ENCODE measurements around the gene PIBF1. TPM values are rescaled to one million over a fixed set of nuclear protein-coding genes. Genes with fewer than 3 reads are reported as not detected.
A peak's percentile ranks its signal among the peaks of the same experiment; 100 is the strongest.

Gene PIBF1
- total RNA-seq, 4 donors from 2014 or later, result 8.2 to 30.8 (median 14.3) TPM

- Histone ChIP-seq H3K4me1 (peaks cover 0 to 15% (median 0%) of the 10 kb centered on the region in 4 donors), H3K27me3 (no peaks in the 10 kb centered on the region), H3K9me3 (no peaks in the 10 kb centered on the region), H3K4me3 (no peak overlapping the region), H3K27ac (peak overlapping the region in 2 of 4 donors; percentile 0 to 35), H3K36me3 (peaks cover 0 to 11% (median 2%) of the 10 kb centered on the region in 4 donors)
- no peak for DNase-seq
- WGBS, 2 donors (ENCODE audit: low coverage in 1 of 2), result 0 to 7% methylated on average over 1 of the region's 1 CpG
- no peak for TF ChIP-seq EP300 (IDR thresholded peaks at IDR 0.05; ENCODE audit: low read depth)
- peak; percentile 58 to 71 (median 64) for TF ChIP-seq CTCF (IDR thresholded peaks at IDR 0.05)
- no peak for TF ChIP-seq POLR2A (IDR thresholded peaks at IDR 0.05)
- TF ChIP-seq POLR2AphosphoS5 (IDR thresholded peaks at IDR 0.05), result no peak
- intact Hi-C loops (cut with DNase I; ENCODE audit: low total_unique reads), result no loop called here
- in situ Hi-C loops (cut with MboI; ENCODE audit: low pct_ligation_motif_present in 1 of 4, low pct_unique_long_range_greater_than_20kb in 1 of 4, low sequenced_read_pairs in 3 of 4), result loop anchor here in 2 of 4 donors (10.0 to 25.0 kb wide), 2 partner anchors 896 to 903 kb away; no protein-coding TSS in a partner anchor
These were observed 27.1 kb downstream of the PIBF1 start for GRCh38 chr13:72808917-72809500.

GRCh38 chr13:72820156-72820897 is 38.4 kb downstream of the PIBF1 start:
- Histone ChIP-seq H3K4me1 (peaks cover 0 to 10% (median 0%) of the 10 kb centered on the region in 4 donors), H3K9me3 (no peaks in the 10 kb centered on the region), H3K27me3 (no peaks in the 10 kb centered on the region), H3K36me3 (peaks cover 0 to 15% (median 2%) of the 10 kb centered on the region in 4 donors), H3K27ac (no peak overlapping the region), H3K4me3 (no peak overlapping the region)
- TF ChIP-seq POLR2A (IDR thresholded peaks at IDR 0.05) (no peak), EP300 (IDR thresholded peaks at IDR 0.05; ENCODE audit: low read depth) (no peak)
- 72 to 75% methylated on average over 6 to 8 of the region's 8 CpGs for WGBS, 2 donors (ENCODE audit: low coverage in 1 of 2)
- intact Hi-C loops (cut with DNase I; ENCODE audit: low total_unique reads), result no loop called here
- in situ Hi-C loops (cut with MboI; ENCODE audit: low pct_ligation_motif_present in 1 of 4, low pct_unique_long_range_greater_than_20kb in 1 of 4, low sequenced_read_pairs in 3 of 4), result loop anchor here in 1 of 4 donors (25.0 kb wide), 1 partner anchor 892 kb away; no protein-coding TSS in a partner anchor
- DNase-seq, result no peak

- WGBS, 2 donors (ENCODE audit: low coverage in 1 of 2), result 43 to 45% methylated on average over 1 of the region's 1 CpG
- intact Hi-C loops (cut with DNase I; ENCODE audit: low total_unique reads), result no loop called here
These were observed 39.0 kb downstream of the PIBF1 start for GRCh38 chr13:72820898-72821279.

GRCh38 chr13:72823081-72823480 is 41.1 kb downstream of the PIBF1 start:
- intact Hi-C loops (cut with DNase I; ENCODE audit: low total_unique reads), result no loop called here
- H3K4me1 ChIP-seq, result peaks cover 0 to 10% (median 0%) of the 10 kb centered on the region in 4 donors
- TF ChIP-seq CTCF (IDR thresholded peaks at IDR 0.05), result no peak
- no peak for TF ChIP-seq POLR2AphosphoS5 (IDR thresholded peaks at IDR 0.05)
- TF ChIP-seq POLR2A (IDR thresholded peaks at IDR 0.05), result no peak
- no peak for TF ChIP-seq EP300 (IDR thresholded peaks at IDR 0.05; ENCODE audit: low read depth)

More at GRCh38 chr13:72820898-72821279, 39.0 kb downstream of the PIBF1 start:
- TF ChIP-seq POLR2AphosphoS5 (IDR thresholded peaks at IDR 0.05), result no peak
- TF ChIP-seq POLR2A (IDR thresholded peaks at IDR 0.05), result no peak
- TF ChIP-seq EP300 (IDR thresholded peaks at IDR 0.05; ENCODE audit: low read depth), result no peak
- TF ChIP-seq CTCF (IDR thresholded peaks at IDR 0.05), result no peak
- H3K4me3 ChIP-seq, result no peak overlapping the region
- H3K4me1 ChIP-seq, result peaks cover 0 to 10% (median 0%) of the 10 kb centered on the region in 4 donors
- no peaks in the 10 kb centered on the region for H3K27me3 ChIP-seq
- H3K27ac ChIP-seq, result no peak overlapping the region
- in situ Hi-C loops (cut with MboI; ENCODE audit: low pct_ligation_motif_present in 1 of 4, low pct_unique_long_range_greater_than_20kb in 1 of 4, low sequenced_read_pairs in 3 of 4), result loop anchor here in 1 of 4 donors (25.0 kb wide), 1 partner anchor 891 kb away; no protein-coding TSS in a partner anchor
- DNase-seq, result no peak
- H3K9me3 ChIP-seq, result no peaks in the 10 kb centered on the region
- H3K36me3 ChIP-seq, result peaks cover 0 to 17% (median 2%) of the 10 kb centered on the region in 4 donors

More at GRCh38 chr13:72823081-72823480, 41.1 kb downstream of the PIBF1 start:
- peaks cover 0 to 24% (median 5%) of the 10 kb centered on the region in 4 donors for H3K36me3 ChIP-seq
- 44 to 66% methylated on average over 2 of the region's 2 CpGs for WGBS, 2 donors (ENCODE audit: low coverage in 1 of 2)
- in situ Hi-C loops (cut with MboI; ENCODE audit: low pct_ligation_motif_present in 1 of 4, low pct_unique_long_range_greater_than_20kb in 1 of 4, low sequenced_read_pairs in 3 of 4), result loop anchor here in 1 of 4 donors (25.0 kb wide), 1 partner anchor 889 kb away; no protein-coding TSS in a partner anchor
- no peaks in the 10 kb centered on the region for H3K27me3 ChIP-seq
- H3K27ac ChIP-seq, result no peak overlapping the region
- DNase-seq, result no peak
- H3K9me3 ChIP-seq, result no peaks in the 10 kb centered on the region
- no peak overlapping the region for H3K4me3 ChIP-seq

Data from transverse colon (tissue), 4 donors.